HG03432 (cell line): ENCODE results near the gene IMMP1L.

Experiments
- ATAC-seq: cut with Tn5 transposase; IDR thresholded peaks from one replicate; pipeline ENCODE4 v1.9.1; 2021; ENCODE audit warnings: mild to moderate bottlenecking, moderate library complexity; ENCODE audit not compliant: unreplicated experiment

IMMP1L gene

DNA sequence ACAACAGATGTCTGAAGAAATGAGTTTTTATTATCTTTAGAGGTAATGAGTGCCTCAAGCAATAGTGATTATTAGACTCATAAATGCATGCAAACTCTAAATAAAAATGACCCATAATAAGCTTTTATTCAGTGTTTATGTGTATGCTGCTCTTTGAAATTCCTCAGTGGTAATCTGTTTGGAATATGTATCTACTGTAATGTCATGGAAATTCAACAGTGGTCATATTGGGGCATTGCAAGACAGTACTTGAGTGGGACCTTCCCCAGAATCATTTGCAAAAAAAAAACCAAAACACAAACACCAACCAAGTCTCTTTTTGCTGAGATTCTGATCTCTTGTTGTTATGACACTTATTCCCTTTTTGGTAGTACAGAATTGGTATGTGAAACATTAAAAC, 104.8 kb downstream of the IMMP1L start:
- ATAC-seq = no peak

DNA sequence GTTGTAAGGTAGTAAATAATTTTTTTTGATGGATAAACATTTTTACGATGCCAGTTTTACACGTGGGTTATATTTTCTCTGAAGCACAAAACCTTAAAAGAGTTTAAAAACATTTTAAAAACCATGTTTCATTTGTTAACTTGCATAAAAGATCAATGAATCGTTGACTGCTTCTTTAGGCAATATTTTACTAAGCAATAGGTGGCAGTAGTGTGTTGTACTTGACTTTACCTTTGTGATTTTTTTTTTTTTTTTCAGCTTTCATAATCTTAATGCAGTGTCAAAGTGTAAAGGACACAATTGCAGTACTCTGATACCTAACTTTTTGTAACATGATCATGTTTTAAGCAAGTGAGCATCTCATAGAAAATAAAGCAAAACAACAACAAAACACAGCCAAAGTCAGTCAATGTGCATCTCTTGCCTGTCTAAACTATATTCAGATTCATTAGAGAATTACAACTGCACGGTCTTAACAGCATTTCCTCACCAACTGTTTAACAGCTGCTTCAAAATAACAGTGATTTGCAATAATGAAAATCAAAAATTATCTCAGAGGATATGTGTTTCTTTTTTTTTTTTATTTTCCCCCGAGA, 112.1 kb downstream of the IMMP1L start:
- ATAC-seq = peak; percentile 61

DNA sequence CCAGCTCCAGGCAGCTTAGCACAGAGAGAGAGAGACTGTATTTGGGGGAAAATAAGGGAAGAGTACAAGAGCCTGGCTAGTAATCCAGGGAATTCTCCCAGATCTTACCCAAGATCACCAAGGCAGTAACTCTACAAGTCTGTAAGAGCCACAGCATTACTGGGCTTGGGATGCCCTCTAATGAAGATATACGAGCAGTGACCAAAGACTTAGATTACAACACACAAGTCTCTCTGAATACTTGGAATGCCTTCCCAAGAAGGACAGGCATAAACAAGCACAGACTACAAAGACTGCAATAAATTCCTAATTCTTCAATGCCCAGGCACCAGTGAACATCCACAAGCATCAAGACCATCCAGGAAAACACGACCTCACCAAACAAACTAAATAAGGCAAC, 122.0 kb downstream of the IMMP1L start:
- ATAC-seq = no peak

DNA sequence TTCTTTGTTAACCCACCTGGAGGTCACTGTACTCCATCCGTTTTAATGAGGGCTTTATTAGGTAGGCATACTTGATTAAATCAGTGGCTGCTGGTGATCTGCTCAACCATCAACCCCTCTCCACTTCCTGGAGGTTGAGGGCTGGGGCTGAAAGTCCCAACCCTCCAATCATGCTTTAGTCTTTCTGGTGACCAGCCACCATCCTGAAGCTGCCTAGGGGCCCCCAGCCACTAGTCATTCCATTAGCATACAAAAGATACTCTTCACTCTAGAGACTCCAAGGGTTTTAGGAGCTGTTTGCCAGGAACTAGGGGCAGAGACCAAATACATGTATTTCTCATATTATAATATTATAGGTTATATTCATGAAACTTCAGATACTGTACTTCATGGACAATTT, 126.3 kb downstream of the IMMP1L start:
- no peak for ATAC-seq
